H1 (cell line): ENCODE data around the gene PDE8A. TPM values are rescaled to one million over a fixed set of nuclear protein-coding genes. Genes with fewer than 3 reads are reported as not detected.

Source experiments
- BCL11A ChIP-seq, 2 experiments: IDR thresholded peaks; one replicate each; pipeline ENCODE4 v1.6.1; 2011; ENCODE audit warnings: low read depth in 2 of 2, low read length in 2 of 2, mild to moderate bottlenecking in 2 of 2
- CBX5 ChIP-seq: fragments of 300-800, 300-1000 bp; sonication (generic); IDR thresholded peaks from 2 replicates; pipeline ENCODE4 v1.7.1; 2016; ENCODE audit warnings: antibody characterized with exemption, low read length, low read depth
- CBX8 ChIP-seq: fragments of 300-800, 300-1000 bp; sonication (generic); IDR thresholded peaks from 2 replicates; pipeline ENCODE4 v1.7.1; 2016; ENCODE audit warnings: low read depth, low read length, borderline replicate concordance
- CREB1 ChIP-seq: IDR thresholded peaks from 2 replicates; pipeline ENCODE4 v1.6.1; 2012; ENCODE audit warnings: inconsistent platforms
- CTBP2 ChIP-seq: IDR thresholded peaks from 2 replicates; pipeline ENCODE4 v1.7.0; 2011; ENCODE audit warnings: borderline replicate concordance, mild to moderate bottlenecking, moderate library complexity, mixed read lengths, low read length; ENCODE audit not compliant: insufficient read depth, insufficient read length
- EGR1 ChIP-seq: IDR thresholded peaks from 2 replicates; pipeline ENCODE4 v1.6.1; 2011; ENCODE audit warnings: low read depth, low read length, borderline replicate concordance
- EP300 ChIP-seq, 2 experiments: IDR thresholded peaks; 1 replicate in 1 of 2; 2 replicates in 1 of 2; pipeline ENCODE4 v1.6.1; 2011 to 2012; ENCODE audit warnings: low read depth in 2 of 2, low read length in 2 of 2, mild to moderate bottlenecking in 2 of 2, borderline replicate concordance in 1 of 2, inconsistent platforms in 1 of 2, moderate library complexity in 1 of 2
- GABPA ChIP-seq: IDR thresholded peaks from 2 replicates; pipeline ENCODE4 v1.6.1; 2011; ENCODE audit warnings: mild to moderate bottlenecking, low read length, moderate library complexity, borderline replicate concordance; ENCODE audit not compliant: insufficient read depth
- HDAC2 ChIP-seq, 2 experiments: fragments of 300-600 bp in 1 of 2; sonication (generic) in 1 of 2; IDR thresholded peaks; 2 replicates each; pipeline ENCODE4 v1.6.1; 2011 to 2012; ENCODE audit warnings: low read depth in 2 of 2, low read length in 2 of 2, mild to moderate bottlenecking in 2 of 2, moderate library complexity in 2 of 2, borderline replicate concordance in 1 of 2, inconsistent platforms in 1 of 2
- JUN ChIP-seq: IDR thresholded peaks from 2 replicates; pipeline ENCODE4 v1.6.1; 2011; ENCODE audit warnings: low read depth, mild to moderate bottlenecking, improper control_type of control experiment, low read length
- KDM1A ChIP-seq: fragments of 200-600, 300-600 bp; sonication (generic); IDR thresholded peaks from 2 replicates; pipeline ENCODE4 v1.7.1; 2016; ENCODE audit warnings: mild to moderate bottlenecking, low read length, borderline replicate concordance
- MAFK ChIP-seq: IDR thresholded peaks from 2 replicates; pipeline ENCODE4 v1.6.1; 2012; ENCODE audit warnings: low read depth, mild to moderate bottlenecking, improper control_type of control experiment, low read length
- PHF8 ChIP-seq: fragments of 200-600 bp; sonication (generic); conservative IDR thresholded peaks from 2 replicates; pipeline ENCODE4 v1.7.1; 2012; ENCODE audit warnings: low read depth, mild to moderate bottlenecking, inconsistent platforms, low read length, moderate library complexity
- RAD21 ChIP-seq, 2 experiments: IDR thresholded peaks in 1 of 2; conservative IDR thresholded peaks in 1 of 2; 2 replicates each; pipeline ENCODE4 v1.6.1; 2011; ENCODE audit warnings: low read depth in 2 of 2, low read length in 2 of 2, improper control_type of control experiment in 1 of 2, inconsistent platforms in 1 of 2, mild to moderate bottlenecking in 1 of 2, moderate library complexity in 1 of 2
- RBBP5 ChIP-seq: IDR thresholded peaks from 2 replicates; pipeline ENCODE4 v1.7.1; 2012; ENCODE audit warnings: low read depth, mild to moderate bottlenecking, inconsistent platforms, low read length, moderate library complexity, borderline replicate concordance
- SAP30 ChIP-seq: fragments of 300-600 bp; sonication (generic); IDR thresholded peaks from 2 replicates; pipeline ENCODE4 v1.7.1; 2012; ENCODE audit warnings: low read length, moderate library complexity, mild to moderate bottlenecking, inconsistent platforms; ENCODE audit not compliant: insufficient read depth, insufficient replicate concordance
- SP2 ChIP-seq: IDR thresholded peaks from 2 replicates; pipeline ENCODE4 v1.6.1; 2012; ENCODE audit warnings: mild to moderate bottlenecking, low read length, inconsistent platforms
- TAF1 ChIP-seq: IDR thresholded peaks from 2 replicates; pipeline ENCODE4 v1.6.1; 2011; ENCODE audit warnings: mild to moderate bottlenecking, low read depth, low read length
- TAF7 ChIP-seq: optimal IDR thresholded peaks from 2 replicates; pipeline ENCODE3; 2011; ENCODE audit warnings: low read depth, mild to moderate bottlenecking, inconsistent platforms, low read length, moderate library complexity, borderline replicate concordance
- TBP ChIP-seq: IDR thresholded peaks from 2 replicates; pipeline ENCODE4 v1.6.1; 2011; ENCODE audit warnings: low read depth, low read length, improper control_type of control experiment
- polyA plus RNA-seq, 7 experiments: library from polyadenylated mRNA; depleted of rRNA in 3 of 7; stranded (reverse) in 5 of 7; unstranded in 2 of 7; fragments of >200 nt in 5 of 7; fragments of 200-250 nt in 2 of 7; gene quantifications; 1 replicate in 5 of 7; 2 replicates in 1 of 7; 4 replicates in 1 of 7; pipeline versions ENCODE4 v1.2.1 to v1.2.3, GENCODE V29; 2011 to 2013; ENCODE audit warnings: missing spikeins in 2 of 7, mixed read lengths in 2 of 7
- total RNA-seq: library from RNA; stranded (reverse); fragmentation: NEBNext Ultra II Directional; extraction: Animal tissue kit (Norgen Biotek cat#: 25700); gene quantifications from 2 replicates; pipeline ENCODE4 v1.2.1, GENCODE V29; 2021
- TF ChIP-seq, protein P1 (sequence below): IDR thresholded peaks from 2 replicates; pipeline ENCODE4 v1.6.1; 2012; ENCODE audit warnings: inconsistent platforms
- TF ChIP-seq, protein P2 (sequence below): IDR thresholded peaks from 2 replicates; pipeline ENCODE4 v1.6.1; 2011; ENCODE audit warnings: low read length, improper control_type of control experiment

The PDE8A gene
- total and polyA plus RNA-seq, 2 of the 8 experiments (the other 6 are each of a cell fraction or from before 2014, with no cell fraction given): 6.9 to 7.8 TPM

DNA sequence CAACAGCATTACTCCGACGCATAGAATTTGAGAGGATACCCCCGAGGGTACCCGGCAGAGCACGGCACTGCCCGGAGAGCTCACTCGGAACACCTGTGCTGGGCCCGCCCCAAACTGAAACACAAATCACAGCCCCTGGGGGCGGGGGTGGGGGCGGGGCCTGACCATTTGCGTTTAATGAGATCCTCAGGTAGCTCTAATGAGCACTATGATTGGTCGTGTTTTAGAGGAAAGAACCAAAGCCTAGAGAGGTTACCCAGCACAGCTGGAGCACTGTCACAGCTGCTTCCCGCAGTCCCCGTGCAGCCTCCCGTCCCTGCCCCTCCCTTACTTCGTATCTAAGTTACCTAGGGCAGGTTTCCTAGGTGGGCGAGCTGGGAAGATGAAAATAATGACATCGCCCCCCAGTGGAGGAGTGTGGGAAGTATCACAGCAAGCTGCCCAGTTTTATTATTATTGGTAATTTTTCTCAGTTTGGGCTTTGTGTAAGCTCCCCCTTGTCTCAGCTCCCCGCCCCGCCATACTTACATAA is 187.1 kb downstream of the PDE8A start (continued):
- no peak for TF ChIP-seq SAP30
- no peak for TF ChIP-seq TBP
- TF ChIP-seq MAFK: no peak
- TF ChIP-seq CREB1: no peak; the same call in 1 of the 2 replicates
- peak; percentile 62 to 67 for TF ChIP-seq RAD21 (IDR thresholded peaks at IDR 0.05 in 1 of 2, conservative IDR thresholded peaks at IDR 0.05 in 1 of 2; ENCODE audit: low read depth in 2 of 2, low read length in 2 of 2)
- no peak for TF ChIP-seq PHF8
- TF ChIP-seq CTBP2: no peak
- no peak for TF ChIP-seq CBX8
- TF ChIP-seq, protein P1, sequence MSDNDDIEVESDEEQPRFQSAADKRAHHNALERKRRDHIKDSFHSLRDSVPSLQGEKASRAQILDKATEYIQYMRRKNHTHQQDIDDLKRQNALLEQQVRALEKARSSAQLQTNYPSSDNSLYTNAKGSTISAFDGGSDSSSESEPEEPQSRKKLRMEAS: peak; percentile 33; the same call in 1 of the 2 replicates
- no peak for TF ChIP-seq GABPA
- no peak for TF ChIP-seq KDM1A
- peak; percentile 50; the same call in 1 of the 2 replicates for TF ChIP-seq TAF1
- TF ChIP-seq RBBP5: no peak
- no peak for TF ChIP-seq CBX5
- no peak for TF ChIP-seq EGR1
- TF ChIP-seq BCL11A (IDR thresholded peaks at IDR 0.05; ENCODE audit: low read depth in 2 of 2, low read length in 2 of 2): no peak
- TF ChIP-seq JUN: no peak
- TF ChIP-seq TAF7: no peak
- TF ChIP-seq HDAC2 (IDR thresholded peaks at IDR 0.05; ENCODE audit: borderline replicate concordance in 1 of 2, low read depth in 2 of 2, low read length in 2 of 2): 0 out of 4 replicates have a peak, but pooled peaks of 1 of the 2 experiments have one; percentile 22
- no peak for TF ChIP-seq SP2
- no peak for TF ChIP-seq EP300 (IDR thresholded peaks at IDR 0.05; ENCODE audit: borderline replicate concordance in 1 of 2, low read depth in 2 of 2, low read length in 2 of 2)
- TF ChIP-seq, protein P2, sequence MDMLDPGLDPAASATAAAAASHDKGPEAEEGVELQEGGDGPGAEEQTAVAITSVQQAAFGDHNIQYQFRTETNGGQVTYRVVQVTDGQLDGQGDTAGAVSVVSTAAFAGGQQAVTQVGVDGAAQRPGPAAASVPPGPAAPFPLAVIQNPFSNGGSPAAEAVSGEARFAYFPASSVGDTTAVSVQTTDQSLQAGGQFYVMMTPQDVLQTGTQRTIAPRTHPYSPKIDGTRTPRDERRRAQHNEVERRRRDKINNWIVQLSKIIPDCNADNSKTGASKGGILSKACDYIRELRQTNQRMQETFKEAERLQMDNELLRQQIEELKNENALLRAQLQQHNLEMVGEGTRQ: no peak
